H1 (cell line): ENCODE data around the gene C1orf115. TPM values are rescaled to one million over a fixed set of nuclear protein-coding genes. Genes with fewer than 3 reads are reported as not detected.

Experiments
- BCL11A ChIP-seq, 2 experiments: IDR thresholded peaks; one replicate each; pipeline ENCODE4 v1.6.1; 2011; ENCODE audit warnings: low read depth in 2 of 2, low read length in 2 of 2, mild to moderate bottlenecking in 2 of 2
- CBX8 ChIP-seq: fragments of 300-800, 300-1000 bp; sonication (generic); IDR thresholded peaks from 2 replicates; pipeline ENCODE4 v1.7.1; 2016; ENCODE audit warnings: low read depth, low read length, borderline replicate concordance
- JUN ChIP-seq: IDR thresholded peaks from 2 replicates; pipeline ENCODE4 v1.6.1; 2011; ENCODE audit warnings: low read depth, mild to moderate bottlenecking, improper control_type of control experiment, low read length
- POLR2A ChIP-seq, 2 experiments: IDR thresholded peaks; 1 replicate in 1 of 2; 2 replicates in 1 of 2; pipeline ENCODE4 v1.6.1; 2011; ENCODE audit warnings: low read depth in 2 of 2, low read length in 2 of 2, mild to moderate bottlenecking in 2 of 2; ENCODE audit errors: control extremely low read depth in 1 of 2
- SIN3A ChIP-seq, 2 experiments: IDR thresholded peaks in 1 of 2; conservative IDR thresholded peaks in 1 of 2; 2 replicates each; pipeline ENCODE4 v1.6.1; 2011 to 2012; ENCODE audit warnings: low read length in 2 of 2, improper control_type of control experiment in 1 of 2, low read depth in 1 of 2, mild to moderate bottlenecking in 1 of 2
- SP1 ChIP-seq: IDR thresholded peaks from 2 replicates; pipeline ENCODE4 v1.6.1; 2011; ENCODE audit warnings: low read depth, low read length
- TBP ChIP-seq: IDR thresholded peaks from 2 replicates; pipeline ENCODE4 v1.6.1; 2011; ENCODE audit warnings: low read depth, low read length, improper control_type of control experiment
- TCF12 ChIP-seq: IDR thresholded peaks from 2 replicates; pipeline ENCODE4 v1.6.1; 2011; ENCODE audit warnings: low read depth, mild to moderate bottlenecking, low read length
- polyA plus RNA-seq, 7 experiments: library from polyadenylated mRNA; depleted of rRNA in 3 of 7; stranded (reverse) in 5 of 7; unstranded in 2 of 7; fragments of >200 nt in 5 of 7; fragments of 200-250 nt in 2 of 7; gene quantifications; 1 replicate in 5 of 7; 2 replicates in 1 of 7; 4 replicates in 1 of 7; pipeline versions ENCODE4 v1.2.1 to v1.2.3, GENCODE V29; 2011 to 2013; ENCODE audit warnings: missing spikeins in 2 of 7, mixed read lengths in 2 of 7
- total RNA-seq: library from RNA; stranded (reverse); fragmentation: NEBNext Ultra II Directional; extraction: Animal tissue kit (Norgen Biotek cat#: 25700); gene quantifications from 2 replicates; pipeline ENCODE4 v1.2.1, GENCODE V29; 2021
- TF ChIP-seq, protein P1 (sequence below): IDR thresholded peaks from 2 replicates; pipeline ENCODE4 v1.6.1; 2011; ENCODE audit warnings: low read length, improper control_type of control experiment

Gene C1orf115
- total and polyA plus RNA-seq, 2 of the 8 experiments (the other 6 are each of a cell fraction or from before 2014, with no cell fraction given) = 3.5 to 5.6 TPM

DNA sequence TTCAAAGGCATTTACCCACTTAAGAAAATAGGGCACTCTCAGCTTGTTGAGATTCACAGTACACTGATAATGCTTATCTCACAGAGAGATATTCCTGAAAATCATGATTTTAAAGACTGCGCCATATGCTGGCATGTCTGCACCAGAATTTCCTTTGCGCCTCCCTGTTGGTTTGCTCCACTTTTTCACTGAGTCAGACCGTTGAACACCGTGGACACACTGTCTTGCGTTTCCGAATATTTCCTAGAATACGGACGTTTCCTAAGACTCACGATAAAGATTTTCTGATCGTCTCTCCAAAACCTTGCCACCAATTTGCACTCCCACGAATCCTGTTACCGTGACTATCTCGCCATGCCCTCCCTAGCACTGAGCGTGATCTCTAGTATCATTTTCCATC lies 497 bp upstream of the C1orf115 start (continued):
- no peak for TF ChIP-seq SIN3A (conservative IDR thresholded peaks at IDR 0.05 in 1 of 2, IDR thresholded peaks at IDR 0.05 in 1 of 2; ENCODE audit: low read depth in 1 of 2, low read length in 2 of 2)
- TF ChIP-seq BCL11A (IDR thresholded peaks at IDR 0.05; ENCODE audit: low read depth in 2 of 2, low read length in 2 of 2) = no peak
- no peak for TF ChIP-seq JUN
- no peak for TF ChIP-seq TBP
- no peak for TF ChIP-seq POLR2A (IDR thresholded peaks at IDR 0.05; ENCODE audit: control extremely low read depth in 1 of 2, low read depth in 2 of 2, low read length in 2 of 2)
- no peak for TF ChIP-seq SP1
- TF ChIP-seq, protein P1, sequence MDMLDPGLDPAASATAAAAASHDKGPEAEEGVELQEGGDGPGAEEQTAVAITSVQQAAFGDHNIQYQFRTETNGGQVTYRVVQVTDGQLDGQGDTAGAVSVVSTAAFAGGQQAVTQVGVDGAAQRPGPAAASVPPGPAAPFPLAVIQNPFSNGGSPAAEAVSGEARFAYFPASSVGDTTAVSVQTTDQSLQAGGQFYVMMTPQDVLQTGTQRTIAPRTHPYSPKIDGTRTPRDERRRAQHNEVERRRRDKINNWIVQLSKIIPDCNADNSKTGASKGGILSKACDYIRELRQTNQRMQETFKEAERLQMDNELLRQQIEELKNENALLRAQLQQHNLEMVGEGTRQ = no peak
- TF ChIP-seq TCF12 = no peak
- no peak for TF ChIP-seq CBX8
- TF ChIP-seq, all 59 proteins: peak for 0
